AML-193 (cell line): ENCODE data around the gene CD34.

Source experiments
- DNase-seq, 2 experiments: peaks; one replicate each; lab custom pipeline; 2025; lab: John Stamatoyannopoulos, UW

Gene CD34

DNA sequence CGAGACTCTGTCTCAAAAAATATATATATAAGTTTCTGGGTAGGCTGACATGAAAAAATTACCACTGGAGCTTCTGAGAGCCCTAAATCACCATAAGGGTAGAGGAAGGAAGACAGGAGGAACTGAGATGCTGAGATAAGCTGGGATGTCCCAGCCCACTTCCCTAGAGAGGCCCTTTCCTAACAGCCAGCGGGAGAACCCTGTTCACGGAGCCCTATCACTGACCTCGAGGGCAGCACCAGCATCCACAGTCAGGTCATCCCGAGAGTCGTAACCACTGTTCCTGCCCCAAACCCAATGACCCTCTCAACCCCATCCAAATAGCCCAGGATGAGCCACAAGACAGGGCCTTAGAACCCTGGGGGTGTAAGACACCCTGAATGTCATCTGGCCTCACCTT, 77.5 kb downstream of the CD34 start:
- no peak for DNase-seq

DNA sequence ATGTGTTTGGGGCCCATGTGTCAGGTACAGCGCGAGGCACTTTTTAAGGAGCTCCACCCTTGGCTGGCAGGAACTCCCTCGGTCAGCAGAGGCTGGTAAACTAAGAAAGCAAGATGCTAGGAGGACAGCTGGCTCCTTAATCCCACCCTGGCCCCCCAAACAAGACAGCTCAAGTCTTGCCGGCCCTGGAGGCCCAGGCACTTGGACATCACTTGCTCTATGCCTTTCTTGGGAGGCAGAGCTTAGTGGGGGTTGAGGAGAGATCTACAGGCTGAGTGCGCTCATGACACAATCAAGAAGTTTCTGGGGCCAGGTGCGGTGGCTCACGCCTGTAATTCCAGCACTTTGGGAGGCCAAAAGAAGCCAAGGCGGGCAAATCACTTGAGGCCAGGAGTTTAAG, 78.1 kb downstream of the CD34 start:
- no peak for DNase-seq

- DNase-seq = no peak
These were observed 79.2 kb downstream of the CD34 start for GRCh38 chr1:207831517-207832327.
